Hematopoietic multipotent progenitor cell treated with erythropoietin and hydrocortisone succinate and interleukin-3 and kit ligand, for 15 days (in vitro differentiated cells): ENCODE data around the gene TFDP1.

ENCODE experiments used
- DNase-seq: peaks from one replicate; pipeline ENCODE4 v3.0.0-alpha.2; 2015; ENCODE audit warnings: low spot score

The TFDP1 gene

DNA sequence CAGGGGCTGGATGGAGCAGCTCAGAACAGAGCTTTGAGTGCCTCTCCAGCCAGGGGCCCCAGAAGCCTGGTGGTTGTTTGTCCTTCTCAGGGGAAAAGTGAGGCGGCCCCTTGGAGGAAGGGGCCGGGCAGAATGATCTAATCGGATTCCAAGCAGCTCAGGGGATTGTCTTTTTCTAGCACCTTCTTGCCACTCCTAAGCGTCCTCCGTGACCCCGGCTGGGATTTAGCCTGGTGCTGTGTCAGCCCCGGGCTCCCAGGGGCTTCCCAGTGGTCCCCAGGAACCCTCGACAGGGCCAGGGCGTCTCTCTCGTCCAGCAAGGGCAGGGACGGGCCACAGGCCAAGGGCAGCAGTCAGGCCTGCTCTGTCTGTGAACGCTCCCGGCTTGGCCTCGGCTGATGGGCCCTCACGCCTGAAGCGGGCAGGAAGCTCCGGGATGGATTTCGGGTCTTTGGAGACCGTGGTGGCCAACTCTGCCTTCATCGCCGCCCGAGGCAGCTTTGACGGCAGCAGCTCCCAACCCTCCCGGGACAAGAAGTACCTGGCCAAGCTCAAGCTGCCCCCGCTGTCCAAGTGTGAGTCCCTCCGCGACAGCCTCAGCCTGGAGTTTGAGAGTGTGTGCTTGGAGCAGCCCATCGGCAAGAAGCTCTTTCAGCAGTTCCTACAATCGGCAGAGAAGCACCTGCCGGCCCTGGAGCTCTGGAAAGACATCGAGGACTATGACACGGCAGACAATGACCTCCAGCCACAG, 82.6 kb downstream of the TFDP1 start, which contains the start of gene GRK1:
GRK1 (plus strand) TSS at position 269 of the 751 bp plus-strand sequence; CDS start at position 437, 168 bp downstream.
- DNase-seq: no peak

DNA sequence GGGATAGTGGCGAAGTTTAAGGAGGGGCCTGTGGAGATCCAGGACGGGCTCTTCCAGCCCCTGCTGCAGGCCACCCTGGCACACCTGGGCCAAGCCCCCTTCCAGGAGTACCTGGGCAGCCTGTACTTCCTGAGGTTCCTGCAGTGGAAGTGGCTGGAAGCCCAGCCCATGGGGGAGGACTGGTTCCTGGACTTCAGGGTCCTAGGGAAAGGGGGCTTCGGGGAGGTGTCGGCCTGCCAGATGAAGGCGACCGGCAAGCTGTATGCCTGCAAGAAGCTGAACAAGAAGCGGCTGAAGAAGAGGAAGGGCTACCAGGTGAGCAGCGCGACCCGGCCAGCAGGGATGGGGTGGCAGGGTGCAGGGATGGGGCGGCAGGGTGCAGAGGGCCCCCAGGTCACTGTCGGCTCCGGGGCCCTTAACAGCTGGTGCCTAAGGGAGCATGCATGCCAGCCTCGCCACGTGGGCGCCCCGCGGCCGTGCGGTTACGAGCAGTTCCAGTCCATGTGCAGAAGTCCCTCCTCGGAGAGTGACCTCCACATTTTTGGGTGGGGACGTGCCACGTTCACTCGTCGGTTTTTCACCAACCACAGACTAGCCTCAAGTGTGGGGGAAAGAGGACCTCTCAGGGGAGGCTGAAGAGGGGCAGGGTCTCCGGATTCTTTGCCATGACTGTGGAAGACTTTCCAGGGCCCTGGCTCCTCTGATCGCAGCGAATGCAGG, 83.4 kb downstream of the TFDP1 start:
- no peak for DNase-seq

DNA sequence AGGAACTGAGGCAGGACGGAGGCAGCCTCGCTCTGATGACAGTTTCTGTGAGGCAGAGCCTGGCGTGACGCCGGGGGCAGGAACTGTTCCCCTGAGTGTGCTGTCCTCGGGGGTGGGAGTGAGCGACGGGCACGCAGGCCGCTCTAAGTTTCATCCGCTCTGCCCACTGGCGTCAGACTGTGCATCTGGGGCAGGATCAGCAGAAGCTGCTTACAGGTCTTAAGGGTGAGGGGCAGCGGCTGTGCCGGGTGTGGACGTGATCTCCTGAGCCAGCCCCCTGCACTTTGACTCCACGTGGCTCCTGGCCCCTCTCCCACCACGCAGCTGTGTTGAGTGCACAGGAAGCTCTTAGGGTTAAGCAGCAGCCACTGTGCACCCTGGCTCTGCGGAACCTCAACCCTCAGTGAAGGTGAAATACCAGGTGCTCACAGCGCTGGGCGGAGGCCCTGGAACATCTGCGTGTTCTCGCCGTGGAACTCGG, 84.0 kb downstream of the TFDP1 start:
- DNase-seq: no peak

DNA sequence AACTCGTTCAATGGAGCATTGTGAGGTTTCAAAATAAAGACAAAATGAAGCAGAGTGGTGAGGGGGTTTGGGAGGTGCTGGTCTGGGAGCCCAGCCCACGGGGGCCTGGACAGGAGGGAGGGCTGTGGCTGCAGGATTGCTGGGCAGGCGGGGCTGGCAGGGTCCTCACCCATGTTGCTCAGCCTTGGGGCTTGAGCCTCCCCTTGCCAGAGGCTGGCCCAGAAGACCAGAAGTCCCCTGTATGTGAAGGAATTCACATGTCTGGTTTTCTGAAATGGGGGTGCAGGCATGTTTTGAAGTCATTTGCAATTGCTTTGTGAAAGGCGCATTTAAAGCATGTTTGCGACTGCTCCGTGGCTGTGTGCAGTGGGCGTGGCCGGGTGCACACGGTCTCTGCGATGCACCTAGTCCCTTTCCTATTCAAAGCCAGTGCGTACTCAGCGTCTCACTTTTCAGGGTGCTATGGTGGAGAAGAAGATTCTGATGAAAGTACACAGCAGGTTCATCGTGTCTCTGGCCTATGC, 84.7 kb downstream of the TFDP1 start:
- no peak for DNase-seq

DNA sequence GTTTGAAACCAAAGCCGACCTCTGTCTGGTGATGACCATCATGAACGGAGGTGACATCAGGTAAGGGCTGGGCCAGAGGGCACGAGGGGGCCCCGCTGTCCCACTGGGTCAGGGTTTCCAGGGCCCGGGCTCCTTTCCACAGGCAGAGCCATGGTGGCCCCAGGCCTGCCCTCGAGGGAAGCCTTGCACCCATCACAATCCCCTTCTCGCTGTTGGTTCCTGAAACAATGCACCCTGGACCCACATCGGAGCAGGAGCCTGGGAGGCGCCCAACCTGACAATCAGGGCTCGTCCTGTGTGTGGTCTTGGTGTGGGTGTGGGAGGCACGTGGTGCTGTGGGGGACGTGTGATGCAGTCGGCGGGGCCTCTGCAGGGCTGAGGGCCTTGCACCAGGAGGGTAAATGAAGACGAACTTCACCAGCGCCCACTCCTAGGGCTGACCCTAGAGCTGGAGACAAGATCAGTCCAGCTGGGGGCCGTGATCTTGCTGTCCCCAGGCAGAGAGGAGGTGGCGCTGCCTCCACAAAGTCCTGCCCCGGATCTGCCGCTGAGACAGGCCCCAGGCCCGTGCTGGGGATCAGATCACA, 85.3 kb downstream of the TFDP1 start:
- no peak for DNase-seq

DNA sequence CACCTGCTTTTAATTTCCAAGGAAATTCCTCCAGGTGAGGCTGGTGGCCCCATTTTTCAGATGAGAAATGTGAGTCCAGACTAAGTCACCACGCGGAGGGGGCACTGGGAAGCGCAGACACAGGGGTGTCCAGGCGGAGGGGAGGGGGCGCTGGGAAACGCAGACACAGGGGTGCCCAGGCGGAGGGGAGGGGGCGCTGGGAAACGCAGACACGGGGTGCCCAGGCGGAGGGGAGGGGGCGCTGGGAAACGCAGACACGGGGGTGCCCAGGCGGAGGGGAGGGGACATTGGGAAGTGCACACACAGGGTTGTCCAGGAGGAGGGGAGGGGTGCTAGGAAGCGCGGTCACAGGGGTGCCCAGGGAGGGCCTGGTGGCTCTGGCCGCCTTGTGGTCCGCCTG, 86.0 kb downstream of the TFDP1 start:
- no peak for DNase-seq

DNA sequence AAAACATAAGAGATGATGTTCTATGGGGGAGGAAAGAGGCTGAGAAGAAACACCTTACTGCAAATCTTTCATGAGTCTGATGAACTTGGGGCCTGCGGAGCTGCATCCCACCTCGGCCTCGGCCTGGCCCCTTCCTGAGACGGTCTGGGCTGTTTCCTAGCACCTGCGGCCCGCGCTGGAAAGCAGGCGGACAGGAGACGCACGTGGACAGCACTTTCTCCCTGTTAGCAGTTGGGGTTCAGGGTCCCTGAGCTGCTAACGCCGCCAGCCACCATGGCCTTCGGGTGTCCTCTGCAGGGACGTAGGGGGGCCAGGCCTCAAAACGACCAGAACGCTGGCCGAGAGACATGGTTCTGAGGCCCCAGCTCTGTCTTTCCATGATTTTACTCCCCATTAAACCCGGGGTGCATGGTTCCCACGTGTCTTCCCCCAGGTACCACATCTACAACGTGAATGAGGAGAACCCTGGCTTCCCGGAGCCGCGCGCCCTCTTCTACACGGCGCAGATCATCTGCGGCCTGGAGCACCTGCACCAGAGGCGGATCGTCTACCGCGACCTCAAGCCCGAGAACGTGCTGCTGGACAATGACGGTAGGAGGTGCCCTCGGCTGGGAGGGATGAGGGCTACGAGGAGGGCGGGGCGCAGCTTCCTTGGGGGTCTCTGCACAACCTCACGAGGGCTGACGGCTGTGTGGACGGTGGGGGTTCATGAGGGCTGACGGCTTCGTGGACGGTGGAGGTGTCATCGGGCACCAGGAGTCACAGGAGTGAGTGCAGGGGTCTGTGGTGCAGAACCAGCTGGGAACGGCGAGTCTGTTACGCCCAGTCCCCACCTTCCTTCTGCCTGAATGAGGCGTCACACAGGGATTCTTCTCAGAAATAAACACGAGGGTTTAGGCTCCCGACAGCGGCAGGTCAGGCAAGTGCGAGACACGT, 86.8 kb downstream of the TFDP1 start:
- no peak for DNase-seq

DNA sequence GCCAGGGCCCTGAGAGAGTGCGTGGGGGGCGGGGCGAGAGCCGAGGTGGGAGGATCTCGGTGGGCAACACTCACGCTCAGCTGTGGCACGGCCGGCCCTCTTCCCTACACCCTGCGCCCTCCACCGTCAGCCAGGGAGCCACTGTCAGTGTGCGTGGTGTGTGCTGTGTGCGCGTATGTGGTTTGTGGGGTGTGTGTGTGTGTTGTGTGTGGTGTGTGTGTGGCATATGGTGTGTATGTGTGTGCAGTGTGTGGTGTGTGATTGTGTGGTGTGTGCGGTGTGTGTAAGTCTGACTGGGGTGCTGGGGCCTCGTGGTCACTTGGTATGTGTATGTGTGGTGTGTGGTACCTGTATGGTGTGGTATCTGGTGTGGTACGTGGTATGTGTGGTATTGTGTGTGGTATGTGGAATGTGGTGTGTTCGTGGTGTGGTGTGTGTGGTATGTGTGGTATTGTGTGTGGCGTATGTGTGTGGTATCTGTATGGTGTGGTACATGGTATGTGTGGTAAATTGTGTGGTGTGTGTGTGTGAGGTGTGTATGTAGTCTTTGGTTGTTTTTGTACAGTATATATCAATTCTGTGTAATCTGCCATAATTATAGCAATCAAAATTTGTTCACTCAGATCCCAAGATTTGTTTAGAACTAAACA, 87.6 kb downstream of the TFDP1 start:
- DNase-seq: no peak
